CD4-positive, alpha-beta memory T cell (primary cell): ENCODE data around the gene DDI1. TPM values are rescaled to one million over a fixed set of nuclear protein-coding genes. Genes with fewer than 3 reads are reported as not detected.

Experiments used
- CTCF ChIA-PET: fragments of 350-600 bp; sonication (Branson Sonifier 250); formaldehyde crosslinking; loops from one replicate; lab custom pipeline; 2021; ENCODE audit warnings: inconsistent platforms; ENCODE audit not compliant: partially characterized antibody; lab: Charles Lee
- POLR2A ChIA-PET: fragments of 350-600 bp; sonication (Branson Sonifier 250); formaldehyde crosslinking; loops from one replicate; lab custom pipeline; 2021; ENCODE audit not compliant: partially characterized antibody; lab: Charles Lee
- DNase-seq, 5 donors: peaks; one replicate each; pipeline versions ENCODE4 v3.0.0 to v3.0.0-alpha.2; 2020 to 2022; ENCODE audit warnings: mixed read lengths in 1 of 5
- H3K27ac ChIP-seq: one replicate; pipeline ENCODE4 v1.7.0; 2013; ENCODE audit warnings: low read depth, low read length
- H3K27me3 ChIP-seq: 2 replicates; pipeline ENCODE4 v1.7.0; 2013; ENCODE audit warnings: mild to moderate bottlenecking, low read length, moderate library complexity; ENCODE audit not compliant: insufficient read depth
- H3K36me3 ChIP-seq: 2 replicates; pipeline ENCODE4 v1.7.0; 2013; ENCODE audit warnings: mild to moderate bottlenecking, low read length, moderate library complexity; ENCODE audit not compliant: insufficient read depth
- H3K4me1 ChIP-seq: 2 replicates; pipeline ENCODE4 v1.7.0; 2013; ENCODE audit warnings: mild to moderate bottlenecking, low read length, moderate library complexity; ENCODE audit not compliant: insufficient read depth
- H3K4me3 ChIP-seq, 2 donors: one replicate each; pipeline ENCODE4 v1.7.0; 2013; ENCODE audit warnings: low read length in 2 of 2, mild to moderate bottlenecking in 1 of 2
- H3K9me3 ChIP-seq, 2 donors: one replicate each; pipeline ENCODE4 v1.7.0; 2013; ENCODE audit warnings: low read length in 2 of 2, control low read depth in 1 of 2; ENCODE audit not compliant: control insufficient read depth in 1 of 2
- H3K27ac Mint-ChIP-seq, 7 donors: one replicate each; pipeline ENCODE4 v1.8.0; 2020 to 2021; ENCODE audit warnings: mixed read lengths in 7 of 7, mild to moderate bottlenecking in 6 of 7, inconsistent platforms in 3 of 7, moderate library complexity in 3 of 7
- H3K27me3 Mint-ChIP-seq, 2 donors: one replicate each; pipeline ENCODE4 v1.8.0; 2020 to 2021; ENCODE audit warnings: mixed read lengths in 2 of 2
- H3K36me3 Mint-ChIP-seq, 2 donors: one replicate each; pipeline ENCODE4 v1.8.0; 2020 to 2021; ENCODE audit warnings: mixed read lengths in 2 of 2, inconsistent platforms in 1 of 2, mild to moderate bottlenecking in 1 of 2
- H3K4me1 Mint-ChIP-seq, 4 donors: one replicate each; pipeline ENCODE4 v1.8.0; 2020 to 2021; ENCODE audit warnings: mixed read lengths in 4 of 4, mild to moderate bottlenecking in 1 of 4
- H3K4me3 Mint-ChIP-seq, 8 donors: one replicate each; pipeline ENCODE4 v1.8.0; 2020 to 2021; ENCODE audit warnings: mixed read lengths in 8 of 8, mild to moderate bottlenecking in 7 of 8, moderate library complexity in 6 of 8, inconsistent platforms in 3 of 8
- H3K9me3 Mint-ChIP-seq, 8 donors: one replicate each; pipeline ENCODE4 v1.8.0; 2020 to 2021; ENCODE audit warnings: mixed read lengths in 8 of 8, mild to moderate bottlenecking in 5 of 8, inconsistent platforms in 3 of 8, moderate library complexity in 1 of 8
- intact Hi-C: fragments of 100-400 bp; cut with micrococcal nuclease; formaldehyde crosslinking; loops from one replicate; pipeline ENCODE4 v1.15.1; 2023
- polyA plus RNA-seq, 2 donors: library from polyadenylated mRNA; unstranded; fragments of 300-500 nt; fragmentation: Illumina TruSeq; gene quantifications; one replicate each; pipeline ENCODE4 v1.2.3, GENCODE V29; 2021
- total RNA-seq, 2 experiments: library from RNA; stranded (reverse); gene quantifications; one replicate each; pipeline ENCODE4 v1.2.3, GENCODE V29; 2021

The DDI1 gene
- total and polyA plus RNA-seq, 4 experiments from 2014 or later, result not detected

- Histone ChIP-seq H3K27ac (no peak overlapping the region), H3K9me3 (no peaks in the 10 kb centered on the region), H3K4me1 (no peaks in the 10 kb centered on the region), H3K36me3 (no peaks in the 10 kb centered on the region), H3K27me3 (no peaks in the 10 kb centered on the region), H3K4me3 (no peak overlapping the region)
- intact Hi-C loops, result no loop called here
- no peak for DNase-seq
- H3K9me3 Mint-ChIP-seq, result no peaks in the 10 kb centered on the region
- CTCF ChIA-PET, result no interaction called here
- H3K36me3 Mint-ChIP-seq, result no peaks in the 10 kb centered on the region
- H3K4me1 Mint-ChIP-seq, result no peaks in the 10 kb centered on the region
- no peak overlapping the region for H3K27ac Mint-ChIP-seq
- H3K27me3 Mint-ChIP-seq, result no peaks in the 10 kb centered on the region
- H3K4me3 Mint-ChIP-seq, result no peak overlapping the region
- POLR2A ChIA-PET, result no interaction called here
Observed at GRCh38 chr11:104061853-104062521, 25.5 kb downstream of the DDI1 start.

DNA sequence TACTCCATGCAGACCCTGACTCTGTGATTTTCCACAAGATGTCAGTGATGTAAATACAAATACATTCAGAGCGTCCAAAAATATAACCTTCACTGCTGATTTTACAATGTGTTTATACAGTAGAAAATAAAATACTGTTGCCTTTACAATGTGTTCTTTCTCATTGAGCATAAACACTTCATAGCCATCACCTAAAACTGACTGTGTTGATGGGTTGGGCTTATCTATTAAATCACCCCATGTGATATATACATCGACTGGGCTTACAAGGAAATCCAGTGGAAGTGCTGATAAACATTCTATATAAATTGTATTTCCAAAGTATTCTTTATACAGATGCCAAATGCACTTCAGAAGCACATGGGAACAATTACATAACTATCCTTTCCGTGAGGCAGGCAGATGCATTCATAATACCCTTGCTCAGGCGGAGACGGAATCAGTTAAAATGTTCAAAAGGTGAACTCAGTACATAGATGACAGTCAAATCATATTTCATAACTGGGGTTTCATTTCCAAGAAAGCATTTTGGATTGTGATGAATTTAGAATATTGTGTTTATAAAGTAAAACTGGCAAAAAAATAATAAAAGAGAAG is 27.7 kb downstream of the DDI1 start:
- no peaks in the 10 kb centered on the region for H3K9me3 Mint-ChIP-seq
- no peak overlapping the region for H3K27ac Mint-ChIP-seq
- POLR2A ChIA-PET, result no interaction called here
- no peaks in the 10 kb centered on the region for H3K27me3 Mint-ChIP-seq
- Histone ChIP-seq H3K36me3 (no peaks in the 10 kb centered on the region), H3K4me3 (no peak overlapping the region), H3K27ac (no peak overlapping the region), H3K27me3 (no peaks in the 10 kb centered on the region), H3K9me3 (no peaks in the 10 kb centered on the region), H3K4me1 (no peaks in the 10 kb centered on the region)
- CTCF ChIA-PET, result no interaction called here
- no peak for DNase-seq
- no peaks in the 10 kb centered on the region for H3K4me1 Mint-ChIP-seq
- intact Hi-C loops, result no loop called here
- H3K4me3 Mint-ChIP-seq, result no peak overlapping the region
- no peaks in the 10 kb centered on the region for H3K36me3 Mint-ChIP-seq

DNA sequence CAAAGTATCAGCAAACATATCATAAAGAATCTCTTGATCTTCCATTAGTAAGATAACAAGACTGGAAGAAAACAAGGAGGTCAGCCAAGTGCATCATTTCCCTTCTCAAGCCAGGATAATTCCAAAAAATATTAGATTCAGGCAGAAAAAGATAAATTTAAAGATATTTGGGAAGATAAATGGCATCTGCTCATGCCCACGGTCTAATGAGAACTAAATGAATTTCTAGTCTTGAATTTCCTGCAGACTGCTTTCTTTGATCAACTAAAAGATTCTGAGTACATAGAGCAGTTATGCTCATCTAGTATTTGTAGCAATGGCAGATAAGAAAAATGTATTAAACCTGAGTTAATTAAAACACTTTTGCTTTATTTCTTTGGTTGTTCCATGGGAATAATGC is 31.1 kb downstream of the DDI1 start:
- Histone ChIP-seq H3K4me3 (no peak overlapping the region), H3K27ac (no peak overlapping the region), H3K4me1 (no peaks in the 10 kb centered on the region), H3K9me3 (no peaks in the 10 kb centered on the region), H3K36me3 (no peaks in the 10 kb centered on the region), H3K27me3 (no peaks in the 10 kb centered on the region)
- intact Hi-C loops, result no loop called here
- Mint-ChIP-seq H3K27me3 (no peaks in the 10 kb centered on the region), H3K27ac (no peak overlapping the region), H3K36me3 (no peaks in the 10 kb centered on the region), H3K9me3 (no peaks in the 10 kb centered on the region), H3K4me3 (no peak overlapping the region), H3K4me1 (no peaks in the 10 kb centered on the region)
- ChIA-PET CTCF (no interaction called here), POLR2A (no interaction called here)
- no peak for DNase-seq

GRCh38 chr11:104073950-104074705 is 37.7 kb downstream of the DDI1 start:
- H3K9me3 ChIP-seq, result no peaks in the 10 kb centered on the region
- POLR2A ChIA-PET, result no interaction called here
- H3K4me3 ChIP-seq, result no peak overlapping the region
- H3K4me3 Mint-ChIP-seq, result no peak overlapping the region
- H3K27ac ChIP-seq, result no peak overlapping the region
- H3K36me3 Mint-ChIP-seq, result no peaks in the 10 kb centered on the region
- no peaks in the 10 kb centered on the region for H3K36me3 ChIP-seq
- no peaks in the 10 kb centered on the region for H3K4me1 ChIP-seq
- H3K4me1 Mint-ChIP-seq, result no peaks in the 10 kb centered on the region
- intact Hi-C loops, result no loop called here
- CTCF ChIA-PET, result no interaction called here
- DNase-seq, result no peak
- H3K27me3 ChIP-seq, result no peaks in the 10 kb centered on the region
- no peak overlapping the region for H3K27ac Mint-ChIP-seq
- no peaks in the 10 kb centered on the region for H3K27me3 Mint-ChIP-seq
- no peaks in the 10 kb centered on the region for H3K9me3 Mint-ChIP-seq

GRCh38 chr11:104075091-104075490 is 38.7 kb downstream of the DDI1 start:
- Mint-ChIP-seq H3K36me3 (no peaks in the 10 kb centered on the region), H3K27me3 (no peaks in the 10 kb centered on the region), H3K27ac (no peak overlapping the region), H3K4me1 (no peaks in the 10 kb centered on the region), H3K4me3 (no peak overlapping the region), H3K9me3 (no peaks in the 10 kb centered on the region)
- Histone ChIP-seq H3K9me3 (no peaks in the 10 kb centered on the region), H3K4me1 (no peaks in the 10 kb centered on the region), H3K4me3 (no peak overlapping the region), H3K36me3 (no peaks in the 10 kb centered on the region), H3K27ac (no peak overlapping the region), H3K27me3 (no peaks in the 10 kb centered on the region)
- DNase-seq, result no peak
- ChIA-PET CTCF (no interaction called here), POLR2A (no interaction called here)
- intact Hi-C loops, result no loop called here

- no peaks in the 10 kb centered on the region for H3K4me1 Mint-ChIP-seq
- Histone ChIP-seq H3K4me3 (no peak overlapping the region), H3K27ac (no peak overlapping the region), H3K4me1 (no peaks in the 10 kb centered on the region), H3K27me3 (no peaks in the 10 kb centered on the region), H3K36me3 (no peaks in the 10 kb centered on the region), H3K9me3 (no peaks in the 10 kb centered on the region)
- CTCF ChIA-PET, result no interaction called here
- DNase-seq, result no peak
- H3K36me3 Mint-ChIP-seq, result no peaks in the 10 kb centered on the region
- POLR2A ChIA-PET, result no interaction called here
- H3K4me3 Mint-ChIP-seq, result no peak overlapping the region
- no peaks in the 10 kb centered on the region for H3K27me3 Mint-ChIP-seq
- intact Hi-C loops, result no loop called here
- no peaks in the 10 kb centered on the region for H3K9me3 Mint-ChIP-seq
- no peak overlapping the region for H3K27ac Mint-ChIP-seq
Observed at GRCh38 chr11:104075706-104076105, 39.3 kb downstream of the DDI1 start.

GRCh38 chr11:104076455-104076854 is 40.0 kb downstream of the DDI1 start:
- intact Hi-C loops, result no loop called here
- no peak overlapping the region for H3K4me3 Mint-ChIP-seq

More at GRCh38 chr11:104076455-104076854, 40.0 kb downstream of the DDI1 start:
- Mint-ChIP-seq H3K9me3 (no peaks in the 10 kb centered on the region), H3K4me1 (no peaks in the 10 kb centered on the region), H3K27me3 (no peaks in the 10 kb centered on the region), H3K36me3 (no peaks in the 10 kb centered on the region), H3K27ac (no peak overlapping the region)
- Histone ChIP-seq H3K4me1 (no peaks in the 10 kb centered on the region), H3K4me3 (no peak overlapping the region), H3K27me3 (no peaks in the 10 kb centered on the region), H3K27ac (no peak overlapping the region), H3K36me3 (no peaks in the 10 kb centered on the region), H3K9me3 (no peaks in the 10 kb centered on the region)
- no peak for DNase-seq
- CTCF ChIA-PET, result no interaction called here
- POLR2A ChIA-PET, result no interaction called here
